ACC112 (cell line): Measurements from ENCODE around the gene FAM72D.
"Not testable (repeated sequence)": the region's sequence is repeated elsewhere in the genome, so short reads cannot be mapped to it uniquely, and the experiment has no call there.

ENCODE experiments used
- H2AFZ ChIP-seq: fragments of 200-600 bp; sonication (generic); one replicate; pipeline ENCODE4 v1.6.0; 2017; ENCODE audit warnings: antibody characterized with exemption, low read length; ENCODE audit not compliant: unreplicated experiment
- H3K27ac ChIP-seq: fragments of 200-600 bp; sonication (generic); 2 replicates; pipeline ENCODE4 v1.5.1; 2014; ENCODE audit warnings: low read depth, mild to moderate bottlenecking, antibody characterized with exemption, low read length, moderate library complexity
- H3K27me3 ChIP-seq: fragments of 200-600 bp; sonication (generic); 2 replicates; pipeline ENCODE4 v1.6.1; 2014; ENCODE audit warnings: mild to moderate bottlenecking, antibody characterized with exemption, low read length, moderate library complexity, mixed read lengths; ENCODE audit not compliant: insufficient read depth
- H3K36me3 ChIP-seq: fragments of 200-600 bp; sonication (generic); 2 replicates; pipeline ENCODE4 v1.6.1; 2016; ENCODE audit warnings: mild to moderate bottlenecking, antibody characterized with exemption, low read length, moderate library complexity, mixed read lengths; ENCODE audit not compliant: insufficient read depth
- H3K4me1 ChIP-seq: fragments of 200-600 bp; sonication (generic); one replicate; pipeline ENCODE4 v1.6.1; 2016; ENCODE audit warnings: low read length, mixed read lengths; ENCODE audit not compliant: insufficient read depth, unreplicated experiment, control insufficient read depth
- H3K4me3 ChIP-seq: fragments of 200-600 bp; sonication (generic); 2 replicates; pipeline ENCODE4 v1.5.1; 2014; ENCODE audit warnings: mild to moderate bottlenecking, low read depth, low read length
- H3K79me2 ChIP-seq: fragments of 200-600 bp; sonication (generic); one replicate; pipeline ENCODE4 v1.6.0; 2016; ENCODE audit warnings: low read length; ENCODE audit not compliant: control insufficient read depth, unreplicated experiment, insufficient read depth

FAM72D gene

DNA sequence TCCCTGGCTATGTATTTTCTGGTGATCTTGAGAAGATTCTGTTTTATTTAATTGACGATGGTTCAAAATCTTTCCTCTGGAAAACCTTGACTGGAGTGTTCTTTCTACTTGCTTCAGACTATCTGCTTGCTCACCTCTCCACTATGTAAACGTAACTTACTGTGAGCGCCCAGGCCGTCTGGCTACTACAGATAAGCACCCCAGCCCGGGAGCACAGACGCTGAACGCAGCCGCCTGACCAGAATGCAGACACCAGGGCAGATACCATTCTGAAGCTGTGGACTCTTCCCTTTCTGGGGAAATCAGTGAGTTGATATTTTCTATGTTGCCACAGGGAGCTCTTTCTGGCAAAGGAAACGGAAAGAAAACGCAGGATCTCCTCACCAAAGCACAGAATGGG lies 29.3 kb upstream of the FAM72D start:
- H3K4me1 ChIP-seq, H2AFZ ChIP-seq, H3K4me3 ChIP-seq, H3K27ac ChIP-seq, H3K27me3 ChIP-seq, H3K36me3 ChIP-seq, H3K79me2 ChIP-seq: not testable (repeated sequence)

DNA sequence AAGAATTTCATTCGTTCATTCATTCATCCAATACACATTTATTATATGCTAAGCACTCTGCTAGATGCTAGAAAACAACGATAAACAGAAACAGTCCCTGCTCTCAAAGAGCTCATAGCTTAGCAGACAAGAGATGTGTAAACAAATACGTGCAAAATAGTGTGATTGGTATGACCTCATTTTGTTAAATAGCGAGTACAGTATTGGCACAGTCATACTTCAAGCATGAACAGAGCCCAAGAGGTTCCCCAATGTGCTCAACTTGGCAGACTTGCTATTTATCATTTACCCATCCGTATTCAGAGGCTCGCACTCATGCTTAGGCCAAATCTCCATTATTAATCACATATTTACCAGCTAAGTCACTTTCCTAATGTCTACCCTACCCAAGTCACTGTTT lies 24.2 kb upstream of the FAM72D start:
- not testable (repeated sequence) for H3K27me3 ChIP-seq, H2AFZ ChIP-seq, H3K79me2 ChIP-seq, H3K4me1 ChIP-seq, H3K27ac ChIP-seq, H3K36me3 ChIP-seq, H3K4me3 ChIP-seq

GRCh38 chr1:145074021-145074559 lies 21.7 kb upstream of the FAM72D start:
- H3K27me3 ChIP-seq, H3K4me1 ChIP-seq, H3K27ac ChIP-seq, H2AFZ ChIP-seq, H3K36me3 ChIP-seq, H3K79me2 ChIP-seq, H3K4me3 ChIP-seq: not testable (repeated sequence)

GRCh38 chr1:145076877-145077276 lies 18.9 kb upstream of the FAM72D start:
- H3K4me1 ChIP-seq, H3K79me2 ChIP-seq, H2AFZ ChIP-seq, H3K27ac ChIP-seq, H3K4me3 ChIP-seq, H3K27me3 ChIP-seq, H3K36me3 ChIP-seq: not testable (repeated sequence)

- not testable (repeated sequence) for H3K27me3 ChIP-seq, H3K27ac ChIP-seq, H3K36me3 ChIP-seq
Observed at GRCh38 chr1:145077872-145078786, 17.6 kb upstream of the FAM72D start.

GRCh38 chr1:145078787-145079370 lies 16.9 kb upstream of the FAM72D start:
- H3K4me1 ChIP-seq, H2AFZ ChIP-seq, H3K27me3 ChIP-seq, H3K79me2 ChIP-seq, H3K36me3 ChIP-seq, H3K4me3 ChIP-seq, H3K27ac ChIP-seq: not testable (repeated sequence)

More at GRCh38 chr1:145077872-145078786, 17.6 kb upstream of the FAM72D start:
- not testable (repeated sequence) for H3K4me3 ChIP-seq, H2AFZ ChIP-seq, H3K79me2 ChIP-seq, H3K4me1 ChIP-seq

GRCh38 chr1:145079737-145080136 lies 16.0 kb upstream of the FAM72D start:
- H3K79me2 ChIP-seq, H3K27ac ChIP-seq, H3K36me3 ChIP-seq, H2AFZ ChIP-seq, H3K4me1 ChIP-seq, H3K27me3 ChIP-seq, H3K4me3 ChIP-seq: not testable (repeated sequence)

GRCh38 chr1:145080193-145080592 lies 15.6 kb upstream of the FAM72D start:
- H2AFZ ChIP-seq, H3K27ac ChIP-seq, H3K27me3 ChIP-seq, H3K79me2 ChIP-seq, H3K4me1 ChIP-seq, H3K4me3 ChIP-seq, H3K36me3 ChIP-seq: not testable (repeated sequence)

DNA sequence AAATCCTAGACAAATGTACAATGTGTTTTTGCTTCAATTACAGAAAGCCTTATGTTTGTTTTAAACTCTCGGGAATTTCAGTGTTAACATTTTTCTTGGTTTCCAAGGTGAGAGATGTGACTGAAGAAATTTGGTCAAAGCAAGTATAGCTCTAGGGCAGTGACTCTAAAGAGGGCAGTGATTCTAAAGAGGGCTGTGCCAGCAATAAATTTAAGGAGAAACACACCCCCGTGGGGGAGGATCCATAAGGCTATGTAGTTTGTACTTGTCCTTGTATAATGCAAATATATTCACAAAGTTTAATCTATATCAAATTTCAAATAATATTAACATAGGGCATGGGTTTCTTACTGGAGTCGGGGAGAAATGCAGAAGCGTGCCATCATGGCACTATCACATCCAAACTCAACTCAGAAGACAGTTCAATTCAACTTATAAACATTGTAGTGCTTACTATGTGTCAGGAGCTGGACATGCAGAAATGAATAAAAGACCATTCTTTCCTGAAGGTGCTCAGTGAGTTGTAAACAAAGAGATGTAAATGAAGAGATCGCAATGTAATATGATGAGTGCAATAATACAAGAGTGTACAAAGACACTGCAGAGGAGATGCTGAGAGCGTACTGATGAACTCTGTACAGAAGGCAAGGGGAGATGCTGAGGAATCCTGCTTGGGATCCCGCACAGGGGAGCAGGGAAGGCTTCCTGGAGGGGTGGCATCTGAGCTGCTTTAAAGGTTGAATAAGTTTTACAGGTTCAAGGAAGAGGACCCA lies 13.1 kb upstream of the FAM72D start:
- not testable (repeated sequence) for H3K79me2 ChIP-seq, H3K27me3 ChIP-seq, H3K27ac ChIP-seq, H3K36me3 ChIP-seq, H2AFZ ChIP-seq, H3K4me1 ChIP-seq, H3K4me3 ChIP-seq

DNA sequence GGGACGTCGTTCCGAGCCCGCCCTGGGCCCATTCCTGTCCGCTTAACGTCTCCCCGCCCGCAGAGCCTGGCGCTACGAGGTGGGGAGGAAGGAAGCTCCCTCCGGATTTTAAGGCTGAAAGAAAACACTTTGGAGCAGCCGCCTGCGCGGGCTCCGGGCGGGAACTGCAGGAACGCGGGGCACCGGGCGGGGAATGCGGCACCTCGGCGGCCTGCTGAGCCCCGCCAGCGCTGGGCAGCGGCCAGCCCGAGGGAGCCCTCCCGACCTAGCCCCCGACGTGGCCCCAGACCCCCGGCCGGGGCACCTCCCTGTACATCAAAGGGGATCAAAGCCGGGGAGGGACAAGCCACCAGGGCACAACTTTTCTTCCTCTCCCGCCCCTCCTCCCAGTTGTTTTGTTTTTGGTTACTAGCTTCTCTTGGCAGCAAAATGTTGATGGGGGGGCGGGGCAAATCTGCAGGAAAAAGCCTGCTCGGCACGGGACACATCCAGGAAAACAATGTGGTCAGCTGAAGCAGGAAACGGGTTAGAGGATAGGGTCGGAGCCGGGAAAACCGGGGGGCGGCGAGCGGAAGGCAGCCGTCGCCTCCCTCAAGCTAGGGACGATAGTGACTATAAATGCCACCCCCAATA lies 2.1 kb upstream of the FAM72D start:
- not testable (repeated sequence) for H3K79me2 ChIP-seq, H3K4me1 ChIP-seq, H3K36me3 ChIP-seq, H3K27ac ChIP-seq, H2AFZ ChIP-seq, H3K27me3 ChIP-seq
- H3K4me3 ChIP-seq = peak overlapping the region; percentile 65
